Neuronal stem cell (in vitro differentiated cells): Measurements from ENCODE around the gene HDGF.

Experiments
- DNase-seq: peaks from one replicate; pipeline ENCODE4 v3.0.0-alpha.2; 2013; ENCODE audit warnings: low spot score
- H2AFZ ChIP-seq: one replicate; pipeline ENCODE4 v1.6.1; 2013; ENCODE audit warnings: mild to moderate bottlenecking, low read length, inconsistent platforms
- H2AK5ac ChIP-seq: 2 replicates; pipeline ENCODE4 v1.6.1; 2013; ENCODE audit warnings: low read depth, mild to moderate bottlenecking, inconsistent platforms, low read length, moderate library complexity, mixed read lengths
- H2BK120ac ChIP-seq: 2 replicates; pipeline ENCODE4 v1.6.1; 2013; ENCODE audit warnings: low read depth, mild to moderate bottlenecking, inconsistent platforms, low read length, moderate library complexity, mixed read lengths
- H2BK12ac ChIP-seq: one replicate; pipeline ENCODE4 v1.6.1; 2013; ENCODE audit warnings: low read length, inconsistent platforms
- H2BK15ac ChIP-seq: 2 replicates; pipeline ENCODE4 v1.6.1; 2013; ENCODE audit warnings: mild to moderate bottlenecking, low read length, inconsistent platforms, mixed read lengths
- H2BK5ac ChIP-seq: one replicate; pipeline ENCODE4 v1.6.1; 2013; ENCODE audit warnings: inconsistent platforms, mild to moderate bottlenecking, low read length, moderate library complexity
- H3K14ac ChIP-seq: one replicate; pipeline ENCODE4 v1.6.1; 2013; ENCODE audit warnings: low read length, inconsistent platforms
- H3K18ac ChIP-seq: 2 replicates; pipeline ENCODE4 v1.6.1; 2013; ENCODE audit warnings: low read length, inconsistent platforms
- H3K23ac ChIP-seq: 2 replicates; pipeline ENCODE4 v1.6.1; 2013; ENCODE audit warnings: low read depth, mild to moderate bottlenecking, mixed read lengths, low read length, inconsistent platforms; ENCODE audit not compliant: poor library complexity
- H3K27ac ChIP-seq: replicated peaks from 3 replicates; pipeline ENCODE4 v1.5.1; 2013; ENCODE audit warnings: low read length, inconsistent platforms
- H3K27me3 ChIP-seq, 3 experiments: 2 replicates each; pipeline ENCODE4 v1.6.1; 2013; ENCODE audit warnings: low read length in 3 of 3, mild to moderate bottlenecking in 2 of 3, inconsistent platforms in 1 of 3, low read depth in 1 of 3, mixed read lengths in 1 of 3, moderate library complexity in 1 of 3; ENCODE audit not compliant: control insufficient read depth in 3 of 3, insufficient read depth in 3 of 3
- H3K36me3 ChIP-seq, 2 donors: replicated peaks in 1 of 2; 2 replicates each; pipeline ENCODE4 v1.6.1; 2013; ENCODE audit warnings: low read length in 2 of 2; ENCODE audit not compliant: control insufficient read depth in 2 of 2, insufficient read depth in 2 of 2
- H3K4ac ChIP-seq: 2 replicates; pipeline ENCODE4 v1.6.1; 2013; ENCODE audit warnings: inconsistent platforms, mild to moderate bottlenecking, low read length, moderate library complexity
- H3K4me1 ChIP-seq, 2 donors: 1 replicate in 1 of 2; 2 replicates in 1 of 2; pipeline ENCODE4 v1.6.1; 2013; ENCODE audit warnings: low read length in 2 of 2, low read depth in 1 of 2; ENCODE audit not compliant: control insufficient read depth in 2 of 2, insufficient read depth in 1 of 2
- H3K4me2 ChIP-seq: one replicate; pipeline ENCODE4 v1.6.1; 2013; ENCODE audit warnings: mild to moderate bottlenecking, low read length, inconsistent platforms; ENCODE audit not compliant: insufficient read depth, poor library complexity, severe bottlenecking
- H3K4me3 ChIP-seq, 2 donors: 2 replicates each; pipeline ENCODE4 v1.5.1; 2013; ENCODE audit warnings: low read length in 2 of 2, mild to moderate bottlenecking in 2 of 2, inconsistent platforms in 1 of 2, moderate library complexity in 1 of 2
- H3K79me1 ChIP-seq: one replicate; pipeline ENCODE4 v1.6.1; 2013; ENCODE audit warnings: low read depth, mild to moderate bottlenecking, inconsistent platforms, low read length, moderate library complexity
- H3K9ac ChIP-seq: one replicate; pipeline ENCODE4 v1.6.1; 2013; ENCODE audit warnings: mild to moderate bottlenecking, low read depth, low read length, inconsistent platforms; ENCODE audit not compliant: poor library complexity
- H3K9me3 ChIP-seq, 2 donors: replicated peaks in 1 of 2; 2 replicates each; pipeline versions ENCODE3 to v1.6.1; 2013; ENCODE audit warnings: low read length in 2 of 2, mild to moderate bottlenecking in 2 of 2, inconsistent platforms in 1 of 2, low read depth in 1 of 2, mixed read lengths in 1 of 2, moderate library complexity in 1 of 2; ENCODE audit not compliant: control insufficient read depth in 2 of 2, insufficient read depth in 1 of 2
- H4K8ac ChIP-seq: one replicate; pipeline ENCODE4 v1.6.1; 2013; ENCODE audit warnings: low read depth, mild to moderate bottlenecking, inconsistent platforms, low read length, moderate library complexity
- H4K91ac ChIP-seq: one replicate; pipeline ENCODE4 v1.6.1; 2013; ENCODE audit warnings: low read length, low read depth, mild to moderate bottlenecking, inconsistent platforms; ENCODE audit not compliant: poor library complexity
- WGBS, 2 donors: extraction: QIAGEN DNeasy Blood & Tissue Kit; methylation state at CpG; one replicate each; pipeline ENCODE4 v1.1.7; 2013; ENCODE audit warnings: missing lambda C conversion rate in 2 of 2, mixed read lengths in 1 of 2; ENCODE audit not compliant: insufficient read length in 2 of 2, insufficient replicate concordance in 1 of 2; ENCODE audit errors: extremely low coverage in 2 of 2; 5-methylcytosine and 5-hydroxymethylcytosine counted together

The HDGF gene

GRCh38 chr1:156703336-156703735 lies 48.1 kb downstream of the HDGF start:
- Histone ChIP-seq H3K4me2 (peak overlapping the region; percentile 93), H2BK120ac (peak overlapping the region; percentile 22), H3K4me1 (peaks cover 30 to 36% of the 10 kb centered on the region in 2 donors), H3K9me3 (no peaks in the 10 kb centered on the region), H4K91ac (no peak overlapping the region), H4K8ac (no peak overlapping the region), H3K36me3 (peaks cover 24 to 26% of the 10 kb centered on the region in 2 donors), H3K27ac (no peak overlapping the region), H2AK5ac (peak overlapping the region; percentile 31), H2AFZ (no peak overlapping the region), H3K4ac (no peak overlapping the region), H3K14ac (peak overlapping the region; percentile 23), H3K9ac (no peak overlapping the region), H3K27me3 (no peaks in the 10 kb centered on the region), H2BK12ac (no peak overlapping the region), H2BK15ac (peak overlapping the region; percentile 6), H2BK5ac (peak overlapping the region; percentile 55), H3K4me3 (peak overlapping the region in 1 of 2 donors; percentile 87), H3K23ac (no peak overlapping the region), H3K79me1 (peaks cover 9% of the 10 kb centered on the region), H3K18ac (peak overlapping the region; percentile 73)
- WGBS, 2 donors: no CpG with 5 or more reads among the region's 4 CpGs
- DNase-seq: no peak

GRCh38 chr1:156700736-156701531 lies 50.5 kb downstream of the HDGF start:
- Histone ChIP-seq H3K4me2 (no peak overlapping the region), H4K8ac (no peak overlapping the region), H2BK5ac (peak overlapping the region; percentile 7), H3K4me1 (peaks cover 15 to 26% of the 10 kb centered on the region in 2 donors), H3K4ac (no peak overlapping the region), H3K23ac (no peak overlapping the region), H3K14ac (no peak overlapping the region), H2BK120ac (no peak overlapping the region), H3K9me3 (no peaks in the 10 kb centered on the region), H3K4me3 (no peak overlapping the region), H2AFZ (no peak overlapping the region), H2BK12ac (no peak overlapping the region), H2AK5ac (peak overlapping the region; percentile 23), H3K36me3 (peaks cover 26% of the 10 kb centered on the region in 2 donors), H3K27ac (no peak overlapping the region), H3K27me3 (no peaks in the 10 kb centered on the region), H3K18ac (no peak overlapping the region), H3K9ac (no peak overlapping the region), H2BK15ac (no peak overlapping the region), H3K79me1 (peaks cover 9% of the 10 kb centered on the region), H4K91ac (no peak overlapping the region)
- no peak for DNase-seq
- WGBS, 2 donors: no CpG with 5 or more reads among the region's 8 CpGs

GRCh38 chr1:156698995-156699394 lies 52.5 kb downstream of the HDGF start:
- H2BK120ac ChIP-seq: no peak overlapping the region
- H3K27me3 ChIP-seq: no peaks in the 10 kb centered on the region
- H3K23ac ChIP-seq: no peak overlapping the region
- no peak for DNase-seq
- H3K4ac ChIP-seq: no peak overlapping the region
- H3K27ac ChIP-seq: no peak overlapping the region
- H3K4me1 ChIP-seq: peaks cover 18 to 20% of the 10 kb centered on the region in 2 donors
- no peak overlapping the region for H3K14ac ChIP-seq
- WGBS, 2 donors: no CpG with 5 or more reads among the region's 1 CpG
- H3K9ac ChIP-seq: no peak overlapping the region
- no peak overlapping the region for H2BK5ac ChIP-seq
- no peak overlapping the region for H3K18ac ChIP-seq
- H3K36me3 ChIP-seq: peaks cover 26% of the 10 kb centered on the region in 2 donors
- no peak overlapping the region for H4K91ac ChIP-seq
- H2AFZ ChIP-seq: no peak overlapping the region
- H2AK5ac ChIP-seq: no peak overlapping the region
- no peak overlapping the region for H3K4me3 ChIP-seq
- no peak overlapping the region for H2BK12ac ChIP-seq
- H3K9me3 ChIP-seq: no peaks in the 10 kb centered on the region
- no peak overlapping the region for H4K8ac ChIP-seq
- H3K4me2 ChIP-seq: no peak overlapping the region
- H2BK15ac ChIP-seq: no peak overlapping the region
- peaks cover 6% of the 10 kb centered on the region for H3K79me1 ChIP-seq

GRCh38 chr1:156697481-156697880 lies 54.0 kb downstream of the HDGF start:
- no CpG with 5 or more reads among the region's 8 CpGs for WGBS, 2 donors

More at GRCh38 chr1:156697481-156697880, 54.0 kb downstream of the HDGF start:
- Histone ChIP-seq H3K4me2 (no peak overlapping the region), H2AFZ (no peak overlapping the region), H2AK5ac (no peak overlapping the region), H2BK5ac (no peak overlapping the region), H3K18ac (peak overlapping the region; percentile 72), H3K4ac (no peak overlapping the region), H3K14ac (no peak overlapping the region), H3K9me3 (no peaks in the 10 kb centered on the region), H3K79me1 (peaks cover 3% of the 10 kb centered on the region), H3K9ac (no peak overlapping the region), H3K36me3 (peaks cover 26% of the 10 kb centered on the region in 2 donors), H4K8ac (no peak overlapping the region), H2BK15ac (no peak overlapping the region), H3K23ac (no peak overlapping the region), H3K27me3 (peaks cover 0 to under 1% (median 0%) of the 10 kb centered on the region in 3 experiments), H4K91ac (no peak overlapping the region), H3K4me3 (no peak overlapping the region), H3K27ac (no peak overlapping the region), H2BK12ac (no peak overlapping the region), H2BK120ac (no peak overlapping the region), H3K4me1 (peaks cover 20 to 27% of the 10 kb centered on the region in 2 donors)
- DNase-seq: no peak
